Esophagus squamous epithelium (tissue), 5 donors: Measurements from ENCODE around the gene CHDH. TPM values are rescaled to one million over a fixed set of nuclear protein-coding genes. Genes with fewer than 3 reads are reported as not detected.

Experiments used
- DNase-seq: peaks from one replicate; lab custom pipeline; 2025; lab: John Stamatoyannopoulos, UW
- H3K27ac ChIP-seq, 4 donors: fragments of 200-600 bp; sonication (generic); one replicate each; pipeline ENCODE4 v1.5.1; 2016 to 2019; ENCODE audit warnings: mild to moderate bottlenecking in 1 of 4
- H3K27me3 ChIP-seq, 4 donors: fragments of 200-600 bp; sonication (generic); 1 replicate in 3 of 4; 2 replicates in 1 of 4; pipeline versions ENCODE4 v1.5.1 to v1.6.0; 2017 to 2021; ENCODE audit warnings: antibody characterized with exemption in 1 of 4
- H3K36me3 ChIP-seq, 3 donors: fragments of 200-600 bp; sonication (generic); one replicate each; pipeline ENCODE4 v1.5.1; 2016 to 2019
- H3K4me1 ChIP-seq, 3 donors: fragments of 200-600 bp; sonication (generic); one replicate each; pipeline ENCODE4 v1.5.1; 2017 to 2019
- H3K4me3 ChIP-seq, 4 donors: fragments of 200-600 bp; sonication (generic); 1 replicate in 3 of 4; 2 replicates in 1 of 4; pipeline ENCODE4 v1.5.1; 2016 to 2019; ENCODE audit warnings: mild to moderate bottlenecking in 2 of 4, moderate library complexity in 1 of 4
- H3K9me3 ChIP-seq, 3 donors: fragments of 200-600 bp; sonication (generic); one replicate each; pipeline ENCODE4 v1.5.1; 2016 to 2019
- POLR2A ChIP-seq, 4 donors: fragments of 450-650 bp; IDR thresholded peaks; one replicate each; pipeline ENCODE4 v1.6.1; 2017; ENCODE audit warnings: antibody characterized with exemption in 4 of 4, mild to moderate bottlenecking in 4 of 4, moderate library complexity in 3 of 4
- WGBS, 2 donors: methylation state at CpG; one replicate each; pipeline ENCODE4 v1.1.5; 2018; 5-methylcytosine and 5-hydroxymethylcytosine counted together
- intact Hi-C: fragments of 100-400 bp; cut with DNase I; formaldehyde crosslinking; loops from one replicate; pipeline ENCODE4 v1.15.0; 2022
- total RNA-seq, 4 donors: library from RNA; depleted of rRNA; stranded (reverse); fragments of >200 nt; gene quantifications; one replicate each; pipeline ENCODE4 v1.1.0, GENCODE V29; 2016
- TF ChIP-seq, protein P1 (sequence below), 6 experiments: fragments of 450-650 bp in 4 of 6; fragments of 200-600 bp in 2 of 6; sonication (generic) in 2 of 6; IDR thresholded peaks; one replicate each; pipeline ENCODE4 v1.5.1; 2016 to 2019; ENCODE audit warnings: antibody characterized with exemption in 6 of 6, mild to moderate bottlenecking in 4 of 6, moderate library complexity in 4 of 6
- donor health status: DM: yes; HTN: yes; CAD: no.

Gene CHDH
- total RNA-seq, 4 donors from 2014 or later, result 0.92 to 2.1 (median 1.2) TPM

DNA sequence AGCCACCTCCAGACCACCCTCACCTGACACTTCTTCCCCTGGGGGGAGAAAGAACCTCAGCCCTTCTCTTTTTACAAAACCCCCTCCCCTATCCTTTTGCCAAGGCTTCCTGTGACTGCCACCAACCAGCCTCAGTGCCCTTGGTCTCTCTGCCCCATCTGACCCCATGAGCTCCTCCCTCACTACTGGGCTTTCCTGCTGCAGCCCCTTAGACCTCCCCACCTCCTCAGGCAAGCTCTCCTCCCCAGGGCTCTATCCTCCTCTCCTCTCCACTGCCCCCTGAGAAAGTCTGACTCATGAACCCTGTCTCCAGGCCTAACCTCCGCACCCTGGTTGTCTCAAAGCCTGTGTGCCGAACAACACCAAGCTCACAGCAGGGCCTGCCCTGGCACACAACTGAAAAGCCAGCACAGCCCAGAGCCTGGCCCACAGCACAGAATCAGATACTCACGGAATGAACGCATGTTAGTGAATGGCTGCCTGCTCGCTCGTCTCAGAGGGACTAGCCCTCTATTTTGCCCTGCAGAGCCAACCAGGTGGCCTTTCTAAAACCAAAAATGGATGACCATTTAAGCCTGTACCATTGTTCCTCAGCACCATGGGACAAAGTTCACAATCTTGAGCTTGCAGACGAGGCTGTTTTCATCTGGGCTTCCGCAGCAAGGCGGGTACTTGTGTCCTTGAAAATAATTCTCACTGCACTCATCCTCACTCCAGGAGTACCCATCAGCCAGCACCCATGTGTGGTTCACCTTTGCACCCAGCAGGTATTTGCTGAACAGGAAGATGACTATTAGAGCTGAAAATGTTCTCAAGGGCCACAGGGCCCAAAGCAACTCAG is 1.7 kb downstream of the CHDH start:
- WGBS, 2 donors, result 70 to 92% methylated on average over 2 to 8 of the region's 9 CpGs
- Histone ChIP-seq H3K27ac (no peak overlapping the region), H3K4me3 (no peak overlapping the region), H3K27me3 (peaks cover 0 to 54% (median 0%) of the 10 kb centered on the region in 4 donors), H3K9me3 (no peaks in the 10 kb centered on the region), H3K36me3 (no peaks in the 10 kb centered on the region), H3K4me1 (peaks cover 6 to 20% (median 10%) of the 10 kb centered on the region in 3 donors)
- no peak for DNase-seq
- TF ChIP-seq, protein P1, sequence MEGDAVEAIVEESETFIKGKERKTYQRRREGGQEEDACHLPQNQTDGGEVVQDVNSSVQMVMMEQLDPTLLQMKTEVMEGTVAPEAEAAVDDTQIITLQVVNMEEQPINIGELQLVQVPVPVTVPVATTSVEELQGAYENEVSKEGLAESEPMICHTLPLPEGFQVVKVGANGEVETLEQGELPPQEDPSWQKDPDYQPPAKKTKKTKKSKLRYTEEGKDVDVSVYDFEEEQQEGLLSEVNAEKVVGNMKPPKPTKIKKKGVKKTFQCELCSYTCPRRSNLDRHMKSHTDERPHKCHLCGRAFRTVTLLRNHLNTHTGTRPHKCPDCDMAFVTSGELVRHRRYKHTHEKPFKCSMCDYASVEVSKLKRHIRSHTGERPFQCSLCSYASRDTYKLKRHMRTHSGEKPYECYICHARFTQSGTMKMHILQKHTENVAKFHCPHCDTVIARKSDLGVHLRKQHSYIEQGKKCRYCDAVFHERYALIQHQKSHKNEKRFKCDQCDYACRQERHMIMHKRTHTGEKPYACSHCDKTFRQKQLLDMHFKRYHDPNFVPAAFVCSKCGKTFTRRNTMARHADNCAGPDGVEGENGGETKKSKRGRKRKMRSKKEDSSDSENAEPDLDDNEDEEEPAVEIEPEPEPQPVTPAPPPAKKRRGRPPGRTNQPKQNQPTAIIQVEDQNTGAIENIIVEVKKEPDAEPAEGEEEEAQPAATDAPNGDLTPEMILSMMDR (IDR thresholded peaks at IDR 0.05), result no peak
- TF ChIP-seq POLR2A (IDR thresholded peaks at IDR 0.05), result no peak
- intact Hi-C loops, result no loop called here

DNA sequence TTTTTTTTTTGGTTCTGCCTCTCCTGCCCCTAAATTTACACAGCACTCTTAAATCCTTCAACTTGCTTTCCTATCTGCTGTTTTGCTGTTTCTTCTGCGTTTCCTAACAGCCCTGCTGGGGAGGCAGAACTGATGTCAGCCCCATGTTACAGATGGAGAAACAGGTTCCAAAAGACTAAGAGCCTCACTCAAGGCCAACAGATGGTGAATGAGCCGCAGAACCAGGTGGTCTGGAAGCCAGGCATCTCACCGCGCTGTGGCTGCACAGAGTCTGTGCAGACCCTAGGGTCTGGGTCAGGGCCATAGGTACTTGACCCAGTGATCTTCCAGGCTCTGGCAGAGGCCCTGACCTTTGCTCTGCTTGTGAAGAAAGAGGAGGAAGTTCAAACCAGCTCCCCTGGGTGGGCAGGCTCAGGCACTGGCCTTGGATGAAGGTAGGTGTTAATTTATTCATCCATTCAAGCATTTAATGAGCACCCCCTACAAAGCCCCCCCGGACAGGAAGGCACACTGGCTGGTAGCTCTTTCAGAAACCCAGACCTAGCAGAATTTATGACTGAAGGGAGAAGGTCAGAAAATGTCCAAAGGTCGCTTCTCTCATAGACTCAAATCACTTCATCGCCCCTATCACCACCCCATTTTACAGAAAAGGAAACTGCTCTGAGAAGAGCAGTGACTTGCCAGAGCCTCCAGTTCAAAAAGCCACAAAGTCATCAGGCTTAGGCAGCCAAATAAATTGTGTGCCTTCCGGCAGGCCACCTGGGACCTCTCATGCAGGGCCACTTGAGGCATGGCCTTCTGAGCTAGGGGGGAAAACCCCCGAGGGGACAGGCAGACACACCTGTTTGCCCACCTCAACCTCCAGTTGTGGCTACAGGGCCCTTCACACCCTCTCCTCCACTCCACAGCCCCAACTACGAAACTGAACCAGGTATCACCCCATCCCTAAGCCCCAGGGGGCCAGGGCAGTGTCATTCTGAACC is 2.7 kb downstream of the CHDH start:
- DNase-seq, result no peak
- no peaks in the 10 kb centered on the region for H3K9me3 ChIP-seq
- WGBS, 2 donors, result 82 to 84% methylated on average over 6 to 9 of the region's 10 CpGs
- TF ChIP-seq, protein P1 (IDR thresholded peaks at IDR 0.05), result no peak
- no peak for TF ChIP-seq POLR2A (IDR thresholded peaks at IDR 0.05)
- H3K4me3 ChIP-seq, result no peak overlapping the region
- peaks cover 6 to 20% (median 10%) of the 10 kb centered on the region in 3 donors for H3K4me1 ChIP-seq
- H3K36me3 ChIP-seq, result no peaks in the 10 kb centered on the region
- no peak overlapping the region for H3K27ac ChIP-seq
- intact Hi-C loops, result no loop called here
- H3K27me3 ChIP-seq, result peaks cover 0 to 46% (median 0%) of the 10 kb centered on the region in 4 donors

DNA sequence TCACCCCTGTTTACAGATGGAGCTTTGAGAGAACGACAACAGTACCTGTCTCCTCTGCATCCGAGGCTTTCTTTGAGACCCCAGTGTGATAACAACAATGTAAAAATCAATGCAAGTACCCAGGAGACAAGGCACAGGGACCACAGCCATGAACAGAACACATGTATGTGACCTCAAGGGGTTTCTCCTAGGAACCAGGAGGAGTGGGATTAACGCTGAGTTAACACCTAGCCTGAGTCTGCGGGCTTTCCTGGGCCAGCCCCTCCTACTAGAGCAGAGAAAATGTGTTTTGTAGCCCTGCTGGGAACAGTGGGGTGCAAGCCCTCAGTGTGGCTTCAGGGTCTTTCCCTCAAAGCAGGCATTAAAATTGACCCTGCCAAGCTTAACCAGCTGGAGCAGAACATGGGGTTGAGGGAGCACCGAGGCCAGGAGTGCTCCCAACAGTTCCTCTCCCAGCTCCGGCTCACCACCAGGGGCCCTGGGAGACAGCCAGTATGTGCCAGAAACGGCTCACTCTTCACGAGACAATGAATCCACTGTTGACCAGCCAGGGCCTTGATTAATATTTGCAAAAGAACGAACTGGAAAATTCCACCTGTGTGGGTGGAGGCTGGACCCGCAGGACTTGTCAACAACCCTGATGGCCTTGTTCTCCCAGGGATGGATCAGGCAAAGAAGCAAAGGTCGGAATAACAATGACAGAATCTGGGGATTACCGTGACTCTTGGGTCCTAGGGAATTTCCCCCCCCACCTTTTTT is 3.6 kb downstream of the CHDH start:
- H3K27me3 ChIP-seq, result peaks cover 0 to 37% (median 0%) of the 10 kb centered on the region in 4 donors
- peaks cover 6 to 20% (median 10%) of the 10 kb centered on the region in 3 donors for H3K4me1 ChIP-seq
- H3K9me3 ChIP-seq, result no peaks in the 10 kb centered on the region
- intact Hi-C loops, result no loop called here
- H3K4me3 ChIP-seq, result no peak overlapping the region
- H3K36me3 ChIP-seq, result no peaks in the 10 kb centered on the region
- no peak for DNase-seq
- 55 to 64% methylated on average over 5 to 9 of the region's 12 CpGs for WGBS, 2 donors
- no peak for TF ChIP-seq POLR2A (IDR thresholded peaks at IDR 0.05)
- TF ChIP-seq, protein P1 (IDR thresholded peaks at IDR 0.05), result peak in 3 of 6 experiments; percentile 4 to 43 (median 15)
- no peak overlapping the region for H3K27ac ChIP-seq

DNA sequence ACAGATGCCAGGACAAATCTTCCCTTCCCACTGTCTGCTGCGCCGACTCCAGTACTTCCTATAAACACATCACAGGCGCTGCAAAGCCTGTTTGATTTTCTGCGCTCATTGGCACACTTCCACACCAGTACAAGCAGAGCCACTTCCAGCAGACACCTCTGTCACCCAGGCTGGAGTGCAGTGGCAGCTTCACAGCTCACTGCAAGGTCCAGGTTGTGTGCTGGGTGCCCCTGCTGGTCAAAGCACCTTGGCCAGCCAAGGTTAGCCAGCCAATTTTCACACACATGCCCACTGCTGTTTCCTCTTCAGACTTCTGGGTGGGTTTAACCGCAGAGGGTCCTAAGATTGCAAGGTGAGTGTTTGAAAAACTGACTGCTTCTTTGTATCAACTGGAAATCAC is 4.9 kb downstream of the CHDH start:
- H3K9me3 ChIP-seq, result no peaks in the 10 kb centered on the region
- no peak overlapping the region for H3K4me3 ChIP-seq
- peaks cover 0 to 13% (median 5%) of the 10 kb centered on the region in 3 donors for H3K4me1 ChIP-seq
- intact Hi-C loops, result no loop called here
- no peak overlapping the region for H3K27ac ChIP-seq
- 79 to 91% methylated on average over 4 of the region's 5 CpGs for WGBS, 2 donors
- no peak for DNase-seq
- TF ChIP-seq, protein P1 (IDR thresholded peaks at IDR 0.05), result no peak
- TF ChIP-seq POLR2A (IDR thresholded peaks at IDR 0.05), result no peak
- no peaks in the 10 kb centered on the region for H3K36me3 ChIP-seq
- H3K27me3 ChIP-seq, result peaks cover 0 to 24% (median 0%) of the 10 kb centered on the region in 4 donors
